ENCODE data around the gene JAK3. TPM values are rescaled to one million over a fixed set of nuclear protein-coding genes. Genes with fewer than 3 reads are reported as not detected.

JAK3 gene
- total and polyA plus RNA-seq, 2 of the 13 experiments (the other 11 are each of a cell fraction or from before 2014, with no cell fraction given): 3.4 to 18.6 TPM

- TF ChIP-seq TBX2 (CRISPR knock-in tag; IDR thresholded peaks at IDR 0.05; ENCODE audit: borderline replicate concordance): peak; percentile 46; the same call in 1 of the 2 replicates
- TF ChIP-seq SP4 (CRISPR knock-in tag; IDR thresholded peaks at IDR 0.05): peak; percentile 45; the same call in 1 of the 2 replicates
- TF ChIP-seq U2AF1 (optimal IDR thresholded peaks at IDR 0.05; ENCODE audit: low read depth, low read length): peak; percentile 31
- peak; percentile 46 for TF ChIP-seq HDAC1 (CRISPR knock-in tag; IDR thresholded peaks at IDR 0.05)
- peak; percentile 42; the same call in 1 of the 2 replicates for TF ChIP-seq RXRB (CRISPR knock-in tag; IDR thresholded peaks at IDR 0.05; ENCODE audit: borderline replicate concordance)
- TF ChIP-seq ZBTB25 (CRISPR knock-in tag; IDR thresholded peaks at IDR 0.05): 0 out of 2 replicates have a peak, but pooled peaks have one; percentile 39
- TF ChIP-seq ZNF343 (CRISPR knock-in tag; IDR thresholded peaks at IDR 0.05): no peak
- TF ChIP-seq SOX6 (IDR thresholded peaks at IDR 0.05): no peak
- TF ChIP-seq SOX6 (CRISPR knock-in tag; IDR thresholded peaks at IDR 0.05): peak; percentile 37; the same call in 1 of the 2 replicates
- TF ChIP-seq GABPA (IDR thresholded peaks at IDR 0.05; ENCODE audit: low read depth, low read length): no peak
- TF ChIP-seq GABPA (CRISPR knock-in tag; IDR thresholded peaks at IDR 0.05; ENCODE audit: low read depth): peak; percentile 35; the same call in 1 of the 2 replicates
- no peak for TF ChIP-seq SRY (CRISPR knock-in tag; IDR thresholded peaks at IDR 0.05)
- TF ChIP-seq MEF2D (CRISPR knock-in tag; IDR thresholded peaks at IDR 0.05): peak; percentile 58; the same call in 1 of the 2 replicates
- peak; percentile 98 for TF ChIP-seq HIC2 (CRISPR knock-in tag; IDR thresholded peaks at IDR 0.05; ENCODE audit: low read depth)
- TF ChIP-seq ZNF703 (CRISPR knock-in tag; IDR thresholded peaks at IDR 0.05; ENCODE audit: borderline replicate concordance): no peak
- TF ChIP-seq, protein P1, sequence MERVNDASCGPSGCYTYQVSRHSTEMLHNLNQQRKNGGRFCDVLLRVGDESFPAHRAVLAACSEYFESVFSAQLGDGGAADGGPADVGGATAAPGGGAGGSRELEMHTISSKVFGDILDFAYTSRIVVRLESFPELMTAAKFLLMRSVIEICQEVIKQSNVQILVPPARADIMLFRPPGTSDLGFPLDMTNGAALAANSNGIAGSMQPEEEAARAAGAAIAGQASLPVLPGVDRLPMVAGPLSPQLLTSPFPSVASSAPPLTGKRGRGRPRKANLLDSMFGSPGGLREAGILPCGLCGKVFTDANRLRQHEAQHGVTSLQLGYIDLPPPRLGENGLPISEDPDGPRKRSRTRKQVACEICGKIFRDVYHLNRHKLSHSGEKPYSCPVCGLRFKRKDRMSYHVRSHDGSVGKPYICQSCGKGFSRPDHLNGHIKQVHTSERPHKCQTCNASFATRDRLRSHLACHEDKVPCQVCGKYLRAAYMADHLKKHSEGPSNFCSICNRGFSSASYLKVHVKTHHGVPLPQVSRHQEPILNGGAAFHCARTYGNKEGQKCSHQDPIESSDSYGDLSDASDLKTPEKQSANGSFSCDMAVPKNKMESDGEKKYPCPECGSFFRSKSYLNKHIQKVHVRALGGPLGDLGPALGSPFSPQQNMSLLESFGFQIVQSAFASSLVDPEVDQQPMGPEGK (CRISPR knock-in tag; IDR thresholded peaks at IDR 0.05): peak; percentile 31; the same call in 1 of the 2 replicates
- peak; percentile 86 for TF ChIP-seq ARID5B (CRISPR knock-in tag; IDR thresholded peaks at IDR 0.05)
- no peak for TF ChIP-seq ISL2 (CRISPR knock-in tag; IDR thresholded peaks at IDR 0.05)
- 0 out of 2 replicates have a peak, but pooled peaks have one; percentile 33 for TF ChIP-seq ESRRA (CRISPR knock-in tag; IDR thresholded peaks at IDR 0.05; ENCODE audit: low read depth)
- TF ChIP-seq ARNTL (CRISPR knock-in tag; IDR thresholded peaks at IDR 0.05): 0 out of 2 replicates have a peak, but pooled peaks have one; percentile 46
These were observed 50.2 kb downstream of the JAK3 start (continued) for GRCh38 chr19:17797424-17798201.
